ENCODE data around the gene PSRC1.

The PSRC1 gene

GRCh38 chr1:109239409-109240068 lies 43.4 kb downstream of the PSRC1 start:
- peak overlapping the region in 20 of 21 experiments; percentile 46 to 89 (median 74) for H3K27ac ChIP-seq
- no peak overlapping the region for H3K4me3 ChIP-seq

- peak overlapping the region in 18 of 21 experiments; percentile 1 to 89 (median 75) for H3K27ac ChIP-seq
- no peak overlapping the region for H3K4me3 ChIP-seq
Observed at GRCh38 chr1:109239047-109239408, 43.9 kb downstream of the PSRC1 start.

GRCh38 chr1:109238382-109238781 lies 44.6 kb downstream of the PSRC1 start:
- Histone ChIP-seq H3K4me3 (no peak overlapping the region), H3K27ac (peak overlapping the region in 5 of 21 experiments; percentile 49 to 86 (median 77))

GRCh38 chr1:109237512-109237911 lies 45.4 kb downstream of the PSRC1 start:
- Histone ChIP-seq H3K4me3 (no peak overlapping the region), H3K27ac (no peak overlapping the region)

GRCh38 chr1:109235137-109235536 lies 47.8 kb downstream of the PSRC1 start:
- H3K27ac ChIP-seq, result no peak overlapping the region
- H3K4me3 ChIP-seq, result no peak overlapping the region

GRCh38 chr1:109231066-109231465 lies 51.9 kb downstream of the PSRC1 start:
- Histone ChIP-seq H3K4me3 (no peak overlapping the region), H3K27ac (no peak overlapping the region)

Data from skin epidermis (tissue), 12 donors.